Gastrocnemius medialis (tissue), 4 donors: Measurements from ENCODE around the gene ADRA1B. TPM values are rescaled to one million over a fixed set of nuclear protein-coding genes. Genes with fewer than 3 reads are reported as not detected.

Source experiments
- ATAC-seq, 2 donors: fragments of 150-250 bp; one replicate each; pipeline ENCODE4 v1.9.1; 2016
- DNase-seq, 2 donors: peaks; one replicate each; pipeline ENCODE4 v3.0.0-alpha.2; 2019
- H3K27ac ChIP-seq, 4 donors: fragments of 200-600 bp; sonication (generic); 1 replicate in 1 of 4; 2 replicates in 3 of 4; pipeline ENCODE4 v1.5.1; 2016 to 2018; ENCODE audit warnings: mild to moderate bottlenecking in 2 of 4, moderate library complexity in 1 of 4
- H3K27me3 ChIP-seq, 3 donors: fragments of 200-600 bp; sonication (generic) in 2 of 3; 1 replicate in 1 of 3; 2 replicates in 2 of 3; pipeline versions ENCODE4 v1.5.1 to v1.6.0; 2016 to 2019; ENCODE audit warnings: mild to moderate bottlenecking in 1 of 3, moderate library complexity in 1 of 3
- H3K36me3 ChIP-seq, 2 donors: fragments of 200-600 bp; sonication (generic) in 1 of 2; one replicate each; pipeline ENCODE4 v1.5.1; 2017 to 2018
- H3K4me1 ChIP-seq, 2 donors: fragments of 200-600 bp; sonication (generic) in 1 of 2; one replicate each; pipeline ENCODE4 v1.5.1; 2016 to 2017; ENCODE audit warnings: mild to moderate bottlenecking in 2 of 2
- H3K4me3 ChIP-seq, 4 donors: fragments of 200-600 bp; sonication (generic) in 3 of 4; 1 replicate in 1 of 4; 2 replicates in 3 of 4; pipeline ENCODE4 v1.5.1; 2016 to 2019; ENCODE audit warnings: mild to moderate bottlenecking in 2 of 4
- H3K9me3 ChIP-seq, 3 donors: fragments of 200-600 bp; sonication (generic) in 2 of 3; 1 replicate in 1 of 3; 2 replicates in 2 of 3; pipeline ENCODE4 v1.5.1; 2016 to 2019
- CTCF ChIP-seq, 5 experiments: fragments of 450-650 bp in 3 of 5; fragments of 200-600 bp in 2 of 5; sonication (generic) in 2 of 5; IDR thresholded peaks in 4 of 5; conservative IDR thresholded peaks in 1 of 5; 1 replicate in 4 of 5; 2 replicates in 1 of 5; pipeline ENCODE4 v1.5.1; 2016 to 2019; ENCODE audit warnings: antibody characterized with exemption in 5 of 5, mild to moderate bottlenecking in 3 of 5, moderate library complexity in 3 of 5
- POLR2A ChIP-seq, 2 donors: fragments of 450-650 bp; IDR thresholded peaks; one replicate each; pipeline ENCODE4 v1.6.1; 2017; ENCODE audit warnings: antibody characterized with exemption in 2 of 2, mild to moderate bottlenecking in 2 of 2, moderate library complexity in 2 of 2
- in situ Hi-C, 4 donors: fragments of 200-750 bp; cut with MboI; loops; one replicate each; pipeline versions ENCODE4 v1.15.0 to v1.8.0; 2017; ENCODE audit warnings: low sequenced_read_pairs in 4 of 4
- intact Hi-C: fragments of 100-400 bp; cut with DNase I; formaldehyde crosslinking; loops from one replicate; pipeline ENCODE4 v1.15.1; 2023; ENCODE audit warnings: low total_unique reads
- total RNA-seq, 4 donors: library from RNA; depleted of rRNA; stranded (reverse); fragments of >200 nt; gene quantifications; one replicate each; pipeline versions ENCODE4 v1.1.0 to v1.2.3, GENCODE V29; 2016

The ADRA1B gene
- total RNA-seq, 4 donors from 2014 or later: 0.61 to 1.9 (median 0.94) TPM

- intact Hi-C loops: no loop called here
- Histone ChIP-seq H3K4me3 (no peak overlapping the region), H3K9me3 (no peaks in the 10 kb centered on the region), H3K36me3 (no peaks in the 10 kb centered on the region), H3K4me1 (no peaks in the 10 kb centered on the region), H3K27me3 (no peaks in the 10 kb centered on the region), H3K27ac (no peak overlapping the region)
- no peak for TF ChIP-seq CTCF (IDR thresholded peaks at IDR 0.05 in 4 of 5, conservative IDR thresholded peaks at IDR 0.05 in 1 of 5)
- TF ChIP-seq POLR2A (IDR thresholded peaks at IDR 0.05): no peak
- in situ Hi-C loops: no loop called here
- no peak for DNase-seq
- ATAC-seq: no peak
Measured at GRCh38 chr5:159955056-159955624, 38.9 kb downstream of the ADRA1B start.

- no peak overlapping the region for H3K27ac ChIP-seq
- H3K9me3 ChIP-seq: no peaks in the 10 kb centered on the region
- H3K36me3 ChIP-seq: no peaks in the 10 kb centered on the region
- ATAC-seq: no peak
- no peaks in the 10 kb centered on the region for H3K27me3 ChIP-seq
- DNase-seq: no peak
- H3K4me3 ChIP-seq: no peak overlapping the region
- no peak for TF ChIP-seq CTCF (IDR thresholded peaks at IDR 0.05 in 4 of 5, conservative IDR thresholded peaks at IDR 0.05 in 1 of 5)
- no peak for TF ChIP-seq POLR2A (IDR thresholded peaks at IDR 0.05)
- H3K4me1 ChIP-seq: no peaks in the 10 kb centered on the region
- intact Hi-C loops: no loop called here
- in situ Hi-C loops: no loop called here
Measured at GRCh38 chr5:159956074-159956473, 39.8 kb downstream of the ADRA1B start.

GRCh38 chr5:159961176-159962160 is 45.2 kb downstream of the ADRA1B start:
- H3K27ac ChIP-seq: no peak overlapping the region
- H3K4me3 ChIP-seq: no peak overlapping the region
- in situ Hi-C loops: no loop called here
- no peaks in the 10 kb centered on the region for H3K9me3 ChIP-seq
- TF ChIP-seq CTCF (IDR thresholded peaks at IDR 0.05 in 4 of 5, conservative IDR thresholded peaks at IDR 0.05 in 1 of 5): no peak
- no peak for TF ChIP-seq POLR2A (IDR thresholded peaks at IDR 0.05)
- ATAC-seq: no peak
- no peaks in the 10 kb centered on the region for H3K36me3 ChIP-seq
- DNase-seq: no peak
- intact Hi-C loops: no loop called here
- H3K4me1 ChIP-seq: no peaks in the 10 kb centered on the region
- no peaks in the 10 kb centered on the region for H3K27me3 ChIP-seq

- Histone ChIP-seq H3K9me3 (no peaks in the 10 kb centered on the region), H3K27me3 (no peaks in the 10 kb centered on the region), H3K4me1 (no peaks in the 10 kb centered on the region), H3K36me3 (no peaks in the 10 kb centered on the region), H3K27ac (no peak overlapping the region), H3K4me3 (no peak overlapping the region)
- no peak for DNase-seq
- in situ Hi-C loops (no loop called here), intact Hi-C loops (no loop called here)
- TF ChIP-seq POLR2A (IDR thresholded peaks at IDR 0.05): no peak
- no peak for TF ChIP-seq CTCF (IDR thresholded peaks at IDR 0.05 in 4 of 5, conservative IDR thresholded peaks at IDR 0.05 in 1 of 5)
- no peak for ATAC-seq
Measured at GRCh38 chr5:159962214-159962613, 45.9 kb downstream of the ADRA1B start.
